GM12891 (cell line): Measurements from ENCODE around the gene DHDDS.

Experiments
- DNase-seq: peaks from one replicate; pipeline ENCODE4 v3.0.0; 2011; ENCODE audit warnings: low spot score; ENCODE audit not compliant: insufficient read length
- FAIRE-seq: peaks from 2 replicates; lab custom pipeline; 2011; peaks lifted over from hg19 to GRCh38; lab: Jason Lieb, UNC
- TAF1 ChIP-seq: IDR thresholded peaks from 2 replicates; pipeline ENCODE4 v1.6.1; 2011; ENCODE audit warnings: low read depth, low read length, control low read depth

DHDDS gene

DNA sequence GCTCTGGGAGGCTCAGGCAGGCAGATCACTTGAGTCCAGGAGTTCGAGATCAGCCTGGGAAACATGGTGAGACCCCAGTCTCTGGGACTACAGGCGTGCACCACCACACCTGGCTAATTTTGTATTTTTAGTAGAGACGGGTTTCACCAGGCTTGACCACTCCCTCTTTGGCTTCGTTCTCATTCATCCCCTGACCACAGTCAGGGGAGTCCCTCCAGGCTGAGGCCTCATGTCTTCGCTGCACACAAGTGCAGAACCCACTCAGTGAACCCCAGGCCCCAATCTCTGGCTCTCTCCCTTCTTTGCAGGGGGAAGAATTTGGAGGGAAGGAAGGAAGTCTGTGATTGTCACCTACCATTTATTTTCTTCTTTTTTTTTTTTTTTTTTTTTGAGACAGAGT, 88.2 kb downstream of the DHDDS start:
- no peak for TF ChIP-seq TAF1
- FAIRE-seq = no peak

More for the DNA sequence above, 88.2 kb downstream of the DHDDS start:
- DNase-seq = no peak
